PFSK-1 (cell line): ENCODE results near the gene CYRIA.

ENCODE experiments used
- POLR2AphosphoS5 ChIP-seq: IDR thresholded peaks from 2 replicates; pipeline ENCODE4 v1.6.1; 2012; ENCODE audit warnings: low read depth, mild to moderate bottlenecking, control low read depth, low read length, moderate library complexity
- TAF1 ChIP-seq: IDR thresholded peaks from 2 replicates; pipeline ENCODE4 v1.6.1; 2012; ENCODE audit warnings: low read length, control low read depth, borderline replicate concordance; ENCODE audit not compliant: insufficient read depth
- TF ChIP-seq, protein P1 (sequence below), 2 experiments: IDR thresholded peaks; 2 replicates each; pipeline versions ENCODE4 v1.6.1 to v1.8.0; 2011 to 2012; ENCODE audit warnings: low read depth in 2 of 2, low read length in 2 of 2, control low read depth in 1 of 2, inconsistent platforms in 1 of 2, mild to moderate bottlenecking in 1 of 2, moderate library complexity in 1 of 2; ENCODE audit not compliant: insufficient read depth in 1 of 2

DNA sequence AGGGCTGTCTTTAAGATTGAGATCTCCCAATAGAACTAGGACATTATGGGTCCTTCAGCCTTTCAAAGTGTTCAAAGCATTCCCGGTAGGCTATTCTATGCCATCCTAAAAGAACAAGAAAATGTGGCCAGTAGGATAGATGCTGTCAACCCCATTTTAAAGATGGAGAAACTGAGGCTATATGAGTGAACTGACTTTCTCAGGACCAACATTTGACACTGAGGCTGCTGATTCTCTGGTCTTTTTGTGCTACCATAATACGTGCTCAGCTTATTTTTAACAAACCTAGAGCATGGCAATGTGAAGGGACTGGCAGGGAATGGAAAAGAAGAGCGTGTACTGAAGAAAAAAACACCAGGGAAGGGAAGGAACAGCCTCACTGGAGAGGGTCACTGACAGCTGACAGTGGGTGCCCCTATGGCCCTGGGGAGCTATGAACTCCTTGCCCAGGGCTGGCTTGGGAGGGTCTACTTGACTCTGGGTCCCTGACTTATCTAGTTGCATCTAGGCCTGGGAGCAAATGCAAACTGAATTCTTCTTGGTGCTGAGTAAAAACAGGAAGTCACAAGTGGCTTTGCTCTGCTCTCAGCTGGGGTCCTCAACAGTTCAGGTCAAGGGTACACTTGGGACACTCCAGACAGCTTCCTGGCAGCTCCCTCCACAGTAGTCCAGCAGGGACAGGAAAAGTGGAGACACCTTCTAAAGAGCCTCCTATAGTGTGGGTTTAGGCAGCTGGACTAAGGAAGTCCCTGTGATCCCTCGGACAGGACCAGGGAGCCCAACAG lies 2.3 kb downstream of the CYRIA start:
- TF ChIP-seq POLR2AphosphoS5 = no peak
- TF ChIP-seq TAF1 = no peak
- TF ChIP-seq, protein P1, sequence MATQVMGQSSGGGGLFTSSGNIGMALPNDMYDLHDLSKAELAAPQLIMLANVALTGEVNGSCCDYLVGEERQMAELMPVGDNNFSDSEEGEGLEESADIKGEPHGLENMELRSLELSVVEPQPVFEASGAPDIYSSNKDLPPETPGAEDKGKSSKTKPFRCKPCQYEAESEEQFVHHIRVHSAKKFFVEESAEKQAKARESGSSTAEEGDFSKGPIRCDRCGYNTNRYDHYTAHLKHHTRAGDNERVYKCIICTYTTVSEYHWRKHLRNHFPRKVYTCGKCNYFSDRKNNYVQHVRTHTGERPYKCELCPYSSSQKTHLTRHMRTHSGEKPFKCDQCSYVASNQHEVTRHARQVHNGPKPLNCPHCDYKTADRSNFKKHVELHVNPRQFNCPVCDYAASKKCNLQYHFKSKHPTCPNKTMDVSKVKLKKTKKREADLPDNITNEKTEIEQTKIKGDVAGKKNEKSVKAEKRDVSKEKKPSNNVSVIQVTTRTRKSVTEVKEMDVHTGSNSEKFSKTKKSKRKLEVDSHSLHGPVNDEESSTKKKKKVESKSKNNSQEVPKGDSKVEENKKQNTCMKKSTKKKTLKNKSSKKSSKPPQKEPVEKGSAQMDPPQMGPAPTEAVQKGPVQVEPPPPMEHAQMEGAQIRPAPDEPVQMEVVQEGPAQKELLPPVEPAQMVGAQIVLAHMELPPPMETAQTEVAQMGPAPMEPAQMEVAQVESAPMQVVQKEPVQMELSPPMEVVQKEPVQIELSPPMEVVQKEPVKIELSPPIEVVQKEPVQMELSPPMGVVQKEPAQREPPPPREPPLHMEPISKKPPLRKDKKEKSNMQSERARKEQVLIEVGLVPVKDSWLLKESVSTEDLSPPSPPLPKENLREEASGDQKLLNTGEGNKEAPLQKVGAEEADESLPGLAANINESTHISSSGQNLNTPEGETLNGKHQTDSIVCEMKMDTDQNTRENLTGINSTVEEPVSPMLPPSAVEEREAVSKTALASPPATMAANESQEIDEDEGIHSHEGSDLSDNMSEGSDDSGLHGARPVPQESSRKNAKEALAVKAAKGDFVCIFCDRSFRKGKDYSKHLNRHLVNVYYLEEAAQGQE (IDR thresholded peaks at IDR 0.05; ENCODE audit: insufficient read depth in 1 of 2, low read depth in 2 of 2, low read length in 2 of 2) = no peak
